Kidney epithelial cell (primary cell): Measurements from ENCODE around the gene LRRD1. TPM values are rescaled to one million over a fixed set of nuclear protein-coding genes. Genes with fewer than 3 reads are reported as not detected.
A peak's percentile ranks its signal among the peaks of the same experiment; 100 is the strongest.

ENCODE experiments used
- DNase-seq: peaks from one replicate; pipeline ENCODE4 v3.0.0-alpha.2; 2010; ENCODE audit warnings: low read depth
- H3K27me3 ChIP-seq: 2 replicates; pipeline ENCODE4 v1.6.0; 2011; ENCODE audit warnings: low read length; ENCODE audit not compliant: control insufficient read depth, insufficient read depth
- H3K36me3 ChIP-seq: 2 replicates; pipeline ENCODE4 v1.5.1; 2011; ENCODE audit warnings: low read length; ENCODE audit not compliant: control insufficient read depth, insufficient read depth
- H3K4me3 ChIP-seq: 2 replicates; pipeline ENCODE4 v1.5.1; 2011; ENCODE audit warnings: low read depth, mild to moderate bottlenecking, control low read depth, low read length
- total RNA-seq: library from RNA; depleted of rRNA; stranded (reverse); fragments of >200 nt; gene quantifications from 2 replicates; pipeline ENCODE4 v1.2.3, GENCODE V29; 2015
- TF ChIP-seq, protein P1 (sequence below): IDR thresholded peaks from 2 replicates; pipeline ENCODE4 v1.5.1; 2011; ENCODE audit warnings: mild to moderate bottlenecking, moderate library complexity, low read length, control low read depth, inconsistent platforms; ENCODE audit not compliant: insufficient read depth, poor library complexity, severe bottlenecking

The LRRD1 gene
- total RNA-seq: not detected in 2 replicates

DNA sequence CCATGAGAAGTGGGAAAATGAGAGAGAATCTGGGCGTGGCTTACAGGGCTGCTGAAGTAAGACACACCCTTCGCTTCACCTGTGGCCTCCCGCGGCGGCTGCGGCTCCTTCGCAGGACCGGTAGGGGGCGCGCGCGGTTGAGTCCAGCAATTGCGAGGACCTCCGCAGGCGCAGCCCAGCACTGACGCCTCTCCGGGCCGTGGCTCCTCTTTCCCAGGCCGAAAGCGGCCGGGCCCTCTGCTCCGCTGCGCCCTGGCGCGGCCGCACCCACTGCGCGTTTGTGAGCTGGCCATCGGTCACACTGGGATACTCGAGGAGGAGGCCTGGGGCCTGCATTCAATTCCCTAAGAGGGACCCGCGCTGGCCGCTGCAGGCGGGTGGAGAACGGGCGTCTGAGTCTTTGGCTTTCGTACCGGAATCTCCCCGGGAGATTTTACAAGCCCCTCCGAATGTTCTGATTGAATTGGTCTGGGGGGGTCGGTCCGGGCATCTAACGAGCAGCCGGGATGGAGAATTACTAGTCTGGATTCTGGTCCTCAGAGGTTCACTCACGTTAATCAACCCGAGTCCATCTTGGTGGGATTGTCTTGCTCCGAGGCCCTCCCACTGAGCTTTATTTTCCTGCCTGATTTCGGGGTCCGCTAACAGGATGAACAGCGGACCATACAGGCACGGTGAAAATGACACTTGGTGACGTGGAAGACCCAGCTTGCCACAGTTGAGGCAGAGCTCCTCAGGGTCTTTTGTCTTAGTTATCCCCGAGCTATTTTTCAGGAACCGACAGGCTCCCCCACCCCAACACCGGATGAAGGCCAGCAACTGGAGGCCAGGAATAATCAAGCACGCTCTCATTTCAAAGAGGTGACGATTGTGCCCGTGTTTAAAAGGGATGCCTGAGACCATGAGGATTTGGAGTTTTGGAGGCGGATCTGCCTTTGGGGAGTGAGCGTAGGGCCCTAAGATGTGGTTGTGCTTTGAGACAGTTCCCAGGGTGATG, at the start of gene LRRD1:
Gene LRRD1, minus strand, starts transcription at position 215 of the 997 bp plus-strand sequence. CDS start 13,940 bp downstream, outside the sequence.
- TF ChIP-seq, protein P1, sequence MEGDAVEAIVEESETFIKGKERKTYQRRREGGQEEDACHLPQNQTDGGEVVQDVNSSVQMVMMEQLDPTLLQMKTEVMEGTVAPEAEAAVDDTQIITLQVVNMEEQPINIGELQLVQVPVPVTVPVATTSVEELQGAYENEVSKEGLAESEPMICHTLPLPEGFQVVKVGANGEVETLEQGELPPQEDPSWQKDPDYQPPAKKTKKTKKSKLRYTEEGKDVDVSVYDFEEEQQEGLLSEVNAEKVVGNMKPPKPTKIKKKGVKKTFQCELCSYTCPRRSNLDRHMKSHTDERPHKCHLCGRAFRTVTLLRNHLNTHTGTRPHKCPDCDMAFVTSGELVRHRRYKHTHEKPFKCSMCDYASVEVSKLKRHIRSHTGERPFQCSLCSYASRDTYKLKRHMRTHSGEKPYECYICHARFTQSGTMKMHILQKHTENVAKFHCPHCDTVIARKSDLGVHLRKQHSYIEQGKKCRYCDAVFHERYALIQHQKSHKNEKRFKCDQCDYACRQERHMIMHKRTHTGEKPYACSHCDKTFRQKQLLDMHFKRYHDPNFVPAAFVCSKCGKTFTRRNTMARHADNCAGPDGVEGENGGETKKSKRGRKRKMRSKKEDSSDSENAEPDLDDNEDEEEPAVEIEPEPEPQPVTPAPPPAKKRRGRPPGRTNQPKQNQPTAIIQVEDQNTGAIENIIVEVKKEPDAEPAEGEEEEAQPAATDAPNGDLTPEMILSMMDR: peak; percentile 95
- DNase-seq: peak; percentile 37
- Histone ChIP-seq H3K27me3 (no peaks in the 10 kb centered on the region), H3K4me3 (peak within 1 kb of the TSS; percentile 41), H3K36me3 (no peaks in the 10 kb centered on the region)

DNA sequence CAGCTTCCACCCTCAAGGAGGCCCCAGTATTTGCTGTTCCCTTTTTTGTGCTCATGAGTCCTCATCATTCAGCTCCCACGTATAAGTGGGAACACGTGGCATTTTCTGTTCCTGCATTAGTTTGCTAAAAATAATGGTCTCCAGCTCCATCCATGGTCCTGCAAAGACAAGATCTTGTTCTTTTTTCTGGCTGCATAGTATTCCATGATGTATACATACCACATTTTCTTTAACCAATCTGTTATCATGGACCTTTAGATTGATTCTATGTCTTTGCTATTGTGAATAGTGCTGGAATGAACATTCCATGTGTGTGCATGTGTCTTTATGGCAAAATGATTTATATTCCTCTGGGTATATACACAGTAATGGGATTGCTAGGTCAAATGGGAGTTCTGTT, 49.8 kb upstream of the LRRD1 start:
- TF ChIP-seq, protein P1: no peak
- Histone ChIP-seq H3K36me3 (peaks cover 1% of the 10 kb centered on the region), H3K27me3 (no peaks in the 10 kb centered on the region), H3K4me3 (no peak overlapping the region)
- no peak for DNase-seq

DNA sequence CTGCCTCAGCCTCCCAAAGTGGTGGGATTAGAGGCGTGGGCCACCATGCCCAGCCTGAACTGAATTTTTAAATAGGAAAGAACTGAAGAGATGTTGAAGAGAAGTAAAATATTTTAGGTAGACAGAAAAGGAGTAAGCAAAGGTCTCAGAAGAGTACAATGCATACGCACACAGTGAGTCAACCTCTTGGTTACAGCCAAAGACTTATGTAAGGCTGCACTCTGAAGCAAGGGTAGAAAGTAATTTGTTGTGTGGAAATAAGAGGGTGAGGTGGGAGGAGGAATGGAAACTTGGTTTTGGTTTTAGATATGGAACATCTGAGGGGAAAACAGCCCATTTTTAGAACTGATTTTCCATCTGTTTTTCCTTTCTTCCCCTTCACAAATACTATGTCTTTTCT, 49.2 kb upstream of the LRRD1 start:
- Histone ChIP-seq H3K27me3 (no peaks in the 10 kb centered on the region), H3K36me3 (peaks cover 1% of the 10 kb centered on the region), H3K4me3 (no peak overlapping the region)
- TF ChIP-seq, protein P1: no peak
- DNase-seq: no peak

DNA sequence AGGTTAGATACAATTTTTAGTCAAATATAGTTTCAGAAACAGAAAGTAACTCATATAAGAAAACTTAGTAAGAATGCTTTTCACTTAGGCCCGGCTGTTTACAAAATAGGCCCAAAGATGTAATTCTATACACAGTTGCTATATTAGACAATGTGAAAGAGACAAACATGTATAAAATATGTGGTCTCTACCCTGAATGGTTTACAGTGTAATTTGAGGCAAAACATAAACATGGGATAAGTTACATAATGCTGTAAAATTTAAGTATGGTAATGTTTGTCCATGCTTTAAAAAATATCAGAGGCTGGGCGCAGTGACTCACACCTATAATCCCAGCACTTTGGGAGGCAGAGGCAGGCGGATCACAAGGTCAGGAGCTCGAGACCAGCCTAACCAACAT, 48.0 kb upstream of the LRRD1 start:
- Histone ChIP-seq H3K36me3 (peaks cover 1% of the 10 kb centered on the region), H3K27me3 (no peaks in the 10 kb centered on the region), H3K4me3 (no peak overlapping the region)
- TF ChIP-seq, protein P1: no peak
- no peak for DNase-seq

DNA sequence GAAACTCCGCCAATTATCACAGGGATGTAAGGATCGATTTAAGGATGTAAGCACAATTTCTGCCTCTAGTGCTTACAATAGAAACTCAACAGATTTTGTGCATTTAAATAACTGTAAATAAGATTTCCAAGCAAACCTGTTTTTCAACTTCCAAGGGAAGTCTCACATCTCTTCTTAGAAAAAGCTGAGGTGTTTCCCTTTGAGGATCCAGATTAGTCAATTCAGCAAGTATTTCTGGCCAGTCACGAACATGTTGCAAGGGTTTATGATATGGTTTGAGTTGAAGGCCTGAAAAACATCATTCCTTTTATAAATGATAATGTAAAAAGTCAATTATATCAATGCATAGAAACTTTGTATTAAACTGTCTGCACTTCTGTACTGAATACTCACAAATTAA, 42.8 kb upstream of the LRRD1 start:
- Histone ChIP-seq H3K36me3 (no peaks in the 10 kb centered on the region), H3K27me3 (no peaks in the 10 kb centered on the region), H3K4me3 (no peak overlapping the region)
- DNase-seq: no peak
- TF ChIP-seq, protein P1: no peak
